Upper lobe of left lung (tissue), 4 donors: ENCODE measurements around the gene RPL39.

Source experiments
- EP300 ChIP-seq, 4 donors: sonication (generic); formaldehyde crosslinking; IDR thresholded peaks; one replicate each; pipeline ENCODE4 v1.5.1; 2017; ENCODE audit warnings: antibody characterized with exemption in 4 of 4, control low read depth in 2 of 4
- POLR2AphosphoS5 ChIP-seq, 2 donors: sonication (generic); formaldehyde crosslinking; IDR thresholded peaks; one replicate each; pipeline ENCODE4 v1.5.1; 2017; ENCODE audit warnings: antibody characterized with exemption in 2 of 2
- TF ChIP-seq, protein P1 (sequence below), 6 experiments: fragments of 450-650 bp in 4 of 6; fragments of 200-600 bp in 2 of 6; sonication (generic) in 2 of 6; IDR thresholded peaks; one replicate each; pipeline ENCODE4 v1.5.1; 2016 to 2019; ENCODE audit warnings: antibody characterized with exemption in 6 of 6

DNA sequence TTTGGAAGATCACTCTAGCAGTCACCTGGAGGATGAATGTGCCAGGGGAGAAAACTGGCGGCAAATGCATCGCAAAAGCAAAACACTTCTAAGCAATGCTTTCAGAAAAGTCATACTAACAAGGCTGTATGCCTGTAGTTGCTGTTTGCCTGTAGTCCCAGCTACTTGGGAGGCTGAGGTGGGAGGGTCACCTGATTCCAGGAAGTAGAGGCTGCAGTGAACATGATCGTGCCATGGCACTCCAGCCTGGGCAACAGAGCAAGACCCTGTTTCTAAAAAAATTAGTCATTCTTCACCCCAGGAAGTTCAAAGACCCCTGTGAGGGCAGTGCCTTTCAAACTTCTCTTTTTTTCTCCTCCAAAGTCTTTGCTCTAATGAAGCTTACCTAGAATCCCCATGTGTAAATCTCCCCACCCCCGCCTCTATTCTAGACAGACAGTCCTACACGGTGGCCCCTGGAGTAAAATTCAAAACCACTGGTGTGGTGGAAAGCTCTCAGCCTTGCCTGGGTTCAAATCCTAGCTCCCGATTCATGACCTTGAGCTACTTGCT lies 27.5 kb downstream of the RPL39 start:
- TF ChIP-seq, protein P1, sequence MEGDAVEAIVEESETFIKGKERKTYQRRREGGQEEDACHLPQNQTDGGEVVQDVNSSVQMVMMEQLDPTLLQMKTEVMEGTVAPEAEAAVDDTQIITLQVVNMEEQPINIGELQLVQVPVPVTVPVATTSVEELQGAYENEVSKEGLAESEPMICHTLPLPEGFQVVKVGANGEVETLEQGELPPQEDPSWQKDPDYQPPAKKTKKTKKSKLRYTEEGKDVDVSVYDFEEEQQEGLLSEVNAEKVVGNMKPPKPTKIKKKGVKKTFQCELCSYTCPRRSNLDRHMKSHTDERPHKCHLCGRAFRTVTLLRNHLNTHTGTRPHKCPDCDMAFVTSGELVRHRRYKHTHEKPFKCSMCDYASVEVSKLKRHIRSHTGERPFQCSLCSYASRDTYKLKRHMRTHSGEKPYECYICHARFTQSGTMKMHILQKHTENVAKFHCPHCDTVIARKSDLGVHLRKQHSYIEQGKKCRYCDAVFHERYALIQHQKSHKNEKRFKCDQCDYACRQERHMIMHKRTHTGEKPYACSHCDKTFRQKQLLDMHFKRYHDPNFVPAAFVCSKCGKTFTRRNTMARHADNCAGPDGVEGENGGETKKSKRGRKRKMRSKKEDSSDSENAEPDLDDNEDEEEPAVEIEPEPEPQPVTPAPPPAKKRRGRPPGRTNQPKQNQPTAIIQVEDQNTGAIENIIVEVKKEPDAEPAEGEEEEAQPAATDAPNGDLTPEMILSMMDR (IDR thresholded peaks at IDR 0.05), result no peak
- TF ChIP-seq EP300 (IDR thresholded peaks at IDR 0.05) (no peak), POLR2AphosphoS5 (IDR thresholded peaks at IDR 0.05) (no peak)
